ENCODE results near the gene SLC18B1.

DNA sequence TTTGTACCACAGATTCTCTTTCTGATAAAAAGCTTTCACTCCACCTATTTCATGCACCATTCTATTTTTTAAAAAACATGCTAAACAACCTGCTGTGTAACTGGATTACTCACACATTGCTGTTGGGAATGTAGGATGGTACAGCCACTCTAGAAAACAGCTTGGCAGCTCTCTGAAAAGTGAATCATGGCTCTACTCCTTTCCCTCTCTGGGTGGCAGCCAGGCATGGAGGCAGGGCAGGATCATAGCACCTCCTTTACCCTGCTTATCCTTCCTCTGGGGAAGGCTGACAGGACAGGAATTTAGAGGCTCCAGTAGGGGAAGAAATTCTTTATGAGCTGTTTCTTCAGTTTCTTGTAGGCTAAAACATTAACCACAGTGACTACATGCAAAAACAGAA lies 34.1 kb downstream of the SLC18B1 start:
- TF ChIP-seq, protein P1, sequence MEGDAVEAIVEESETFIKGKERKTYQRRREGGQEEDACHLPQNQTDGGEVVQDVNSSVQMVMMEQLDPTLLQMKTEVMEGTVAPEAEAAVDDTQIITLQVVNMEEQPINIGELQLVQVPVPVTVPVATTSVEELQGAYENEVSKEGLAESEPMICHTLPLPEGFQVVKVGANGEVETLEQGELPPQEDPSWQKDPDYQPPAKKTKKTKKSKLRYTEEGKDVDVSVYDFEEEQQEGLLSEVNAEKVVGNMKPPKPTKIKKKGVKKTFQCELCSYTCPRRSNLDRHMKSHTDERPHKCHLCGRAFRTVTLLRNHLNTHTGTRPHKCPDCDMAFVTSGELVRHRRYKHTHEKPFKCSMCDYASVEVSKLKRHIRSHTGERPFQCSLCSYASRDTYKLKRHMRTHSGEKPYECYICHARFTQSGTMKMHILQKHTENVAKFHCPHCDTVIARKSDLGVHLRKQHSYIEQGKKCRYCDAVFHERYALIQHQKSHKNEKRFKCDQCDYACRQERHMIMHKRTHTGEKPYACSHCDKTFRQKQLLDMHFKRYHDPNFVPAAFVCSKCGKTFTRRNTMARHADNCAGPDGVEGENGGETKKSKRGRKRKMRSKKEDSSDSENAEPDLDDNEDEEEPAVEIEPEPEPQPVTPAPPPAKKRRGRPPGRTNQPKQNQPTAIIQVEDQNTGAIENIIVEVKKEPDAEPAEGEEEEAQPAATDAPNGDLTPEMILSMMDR (conservative IDR thresholded peaks at IDR 0.05; ENCODE audit: low read length): no peak
- TF ChIP-seq EZH2phosphoT487 (IDR thresholded peaks at IDR 0.05; ENCODE audit: borderline replicate concordance, low read depth, low read length): no peak
